SW 1271 (cell line): ENCODE data around the gene ENTPD8.

ENCODE experiments used
- DNase-seq, 2 experiments: peaks; one replicate each; lab custom pipeline; 2025; lab: John Stamatoyannopoulos, UW

The ENTPD8 gene

GRCh38 chr9:137441289-137441934 is at the start of gene ENTPD8:
ENTPD8 (minus strand) TSS chr9:137441357; CDS start chr9:137438285, 3,072 bp downstream.
- DNase-seq: peak; percentile 42 to 64

GRCh38 chr9:137490532-137491186 is 49.5 kb upstream of the ENTPD8 start:
- DNase-seq: no peak

- no peak for DNase-seq
Observed at GRCh38 chr9:137488906-137489305, 47.7 kb upstream of the ENTPD8 start.

GRCh38 chr9:137488327-137488653 is 47.1 kb upstream of the ENTPD8 start:
- DNase-seq: no peak

- DNase-seq: no peak
Observed at GRCh38 chr9:137487454-137488326, 46.5 kb upstream of the ENTPD8 start.

GRCh38 chr9:137486545-137487453 is 45.6 kb upstream of the ENTPD8 start:
- DNase-seq: no peak

- DNase-seq: no peak
Observed at GRCh38 chr9:137486141-137486490, 45.0 kb upstream of the ENTPD8 start.

- DNase-seq: no peak
Observed at GRCh38 chr9:137485343-137486140, 44.4 kb upstream of the ENTPD8 start.

GRCh38 chr9:137484551-137485315 is 43.6 kb upstream of the ENTPD8 start:
- no peak for DNase-seq

GRCh38 chr9:137482094-137482781 is 41.1 kb upstream of the ENTPD8 start:
- no peak for DNase-seq

GRCh38 chr9:137480686-137481683 is 39.8 kb upstream of the ENTPD8 start:
- DNase-seq: no peak

GRCh38 chr9:137479892-137480685 is 38.9 kb upstream of the ENTPD8 start:
- DNase-seq: no peak

- no peak for DNase-seq
Observed at GRCh38 chr9:137478962-137479861, 38.1 kb upstream of the ENTPD8 start.

- no peak for DNase-seq
Observed at GRCh38 chr9:137478613-137478961, 37.4 kb upstream of the ENTPD8 start.

- DNase-seq: no peak
Observed at GRCh38 chr9:137477778-137478612, 36.8 kb upstream of the ENTPD8 start.

GRCh38 chr9:137476856-137477255 is 35.7 kb upstream of the ENTPD8 start:
- no peak for DNase-seq
